Thyroid gland (tissue), 4 donors: ENCODE data around the gene ANKRD53. TPM values are rescaled to one million over a fixed set of nuclear protein-coding genes. Genes with fewer than 3 reads are reported as not detected.
A peak's percentile ranks its signal among the peaks of the same experiment; 100 is the strongest.
"Not testable (repeated sequence)": the region's sequence is repeated elsewhere in the genome, so short reads cannot be mapped to it uniquely, and the experiment has no call there.

Source experiments
- DNase-seq, 2 donors: peaks; one replicate each; pipeline ENCODE4 v3.0.0-alpha.2; 2019
- H3K27ac ChIP-seq, 3 donors: fragments of 200-600 bp; sonication (generic); 1 replicate in 2 of 3; 2 replicates in 1 of 3; pipeline ENCODE4 v1.5.1; 2016 to 2019; ENCODE audit warnings: mild to moderate bottlenecking in 1 of 3, moderate library complexity in 1 of 3
- H3K27me3 ChIP-seq: fragments of 200-600 bp; sonication (generic); one replicate; pipeline ENCODE4 v1.5.1; 2019
- H3K36me3 ChIP-seq, 2 donors: fragments of 200-600 bp; sonication (generic); one replicate each; pipeline ENCODE4 v1.5.1; 2016 to 2019
- H3K4me1 ChIP-seq, 2 donors: fragments of 200-600 bp; sonication (generic); one replicate each; pipeline ENCODE4 v1.5.1; 2017 to 2019
- H3K4me3 ChIP-seq, 3 donors: fragments of 200-600 bp; sonication (generic); replicated peaks in 1 of 3; 1 replicate in 2 of 3; 2 replicates in 1 of 3; pipeline ENCODE4 v1.5.1; 2016; ENCODE audit warnings: mild to moderate bottlenecking in 1 of 3
- H3K9me3 ChIP-seq: fragments of 200-600 bp; sonication (generic); one replicate; pipeline ENCODE4 v1.5.1; 2017
- POLR2A ChIP-seq, 2 donors: fragments of 450-650 bp; IDR thresholded peaks; one replicate each; pipeline ENCODE4 v1.6.1; 2017; ENCODE audit warnings: antibody characterized with exemption in 2 of 2, mild to moderate bottlenecking in 2 of 2, moderate library complexity in 1 of 2
- WGBS, 2 donors: methylation state at CpG; one replicate each; pipeline ENCODE4 v1.1.5; 2017; 5-methylcytosine and 5-hydroxymethylcytosine counted together
- intact Hi-C: fragments of 100-400 bp; cut with DNase I; formaldehyde crosslinking; loops from one replicate; pipeline ENCODE4 v1.15.1; 2023
- total RNA-seq, 4 donors: library from RNA; depleted of rRNA; stranded (reverse); fragments of >200 nt; gene quantifications; one replicate each; pipeline ENCODE4 v1.2.3, GENCODE V29; 2016
- TF ChIP-seq, protein P1 (sequence below), 6 experiments: fragments of 200-600 bp in 3 of 6; fragments of 450-650 bp in 3 of 6; sonication (generic) in 3 of 6; IDR thresholded peaks; one replicate each; pipeline ENCODE4 v1.5.1; 2016 to 2019; ENCODE audit warnings: antibody characterized with exemption in 6 of 6, mild to moderate bottlenecking in 2 of 6, inconsistent platforms in 1 of 6, moderate library complexity in 1 of 6

The ANKRD53 gene
- total RNA-seq, 4 donors from 2014 or later = 1.5 to 4.3 (median 2.7) TPM

- 4 to 5% methylated on average over 8 to 11 of the region's 11 CpGs for WGBS, 2 donors
Observed at GRCh38 chr2:70995426-70995729, 16.9 kb downstream of the ANKRD53 start.

DNA sequence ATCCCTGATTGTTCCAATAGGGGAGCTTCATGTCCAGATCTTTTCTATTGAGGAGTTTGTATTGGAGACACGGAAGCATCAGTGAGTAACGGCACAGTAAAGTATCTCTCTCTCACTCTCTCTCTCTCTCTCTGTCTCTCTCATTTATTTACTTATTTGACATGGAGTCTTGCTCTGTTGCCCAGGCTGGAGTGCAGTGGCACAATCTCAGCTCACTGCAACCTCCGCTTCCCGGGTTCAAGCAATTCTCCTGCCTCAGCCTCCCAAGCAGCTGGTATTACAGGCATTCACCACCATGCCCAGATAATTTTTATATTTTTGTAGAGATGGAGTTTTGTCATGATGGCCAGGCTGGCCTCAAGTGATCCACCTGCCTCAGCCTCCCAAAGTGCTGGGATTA is 20.5 kb downstream of the ANKRD53 start:
- intact Hi-C loops, DNase-seq, H3K9me3 ChIP-seq, H3K27ac ChIP-seq, H3K36me3 ChIP-seq, H3K4me3 ChIP-seq, H3K27me3 ChIP-seq: not testable (repeated sequence)
- H3K4me1 ChIP-seq = peaks cover 2 to 12% of the 10 kb centered on the region in 2 donors
- 85 to 87% methylated on average over 4 of the region's 4 CpGs for WGBS, 2 donors

More at GRCh38 chr2:70995426-70995729, 16.9 kb downstream of the ANKRD53 start:
- DNase-seq = peak; percentile 59 to 64
- Histone ChIP-seq H3K27ac (peak overlapping the region in 2 of 3 donors; percentile 20 to 71), H3K4me1 (peaks cover 13 to 18% of the 10 kb centered on the region in 2 donors), H3K4me3 (peak overlapping the region; percentile 14 to 99 (median 52)), H3K36me3 (peaks cover 8 to 10% of the 10 kb centered on the region in 2 donors), H3K27me3 (no peaks in the 10 kb centered on the region), H3K9me3 (no peaks in the 10 kb centered on the region)
- TF ChIP-seq POLR2A (IDR thresholded peaks at IDR 0.05) = no peak
- TF ChIP-seq, protein P1, sequence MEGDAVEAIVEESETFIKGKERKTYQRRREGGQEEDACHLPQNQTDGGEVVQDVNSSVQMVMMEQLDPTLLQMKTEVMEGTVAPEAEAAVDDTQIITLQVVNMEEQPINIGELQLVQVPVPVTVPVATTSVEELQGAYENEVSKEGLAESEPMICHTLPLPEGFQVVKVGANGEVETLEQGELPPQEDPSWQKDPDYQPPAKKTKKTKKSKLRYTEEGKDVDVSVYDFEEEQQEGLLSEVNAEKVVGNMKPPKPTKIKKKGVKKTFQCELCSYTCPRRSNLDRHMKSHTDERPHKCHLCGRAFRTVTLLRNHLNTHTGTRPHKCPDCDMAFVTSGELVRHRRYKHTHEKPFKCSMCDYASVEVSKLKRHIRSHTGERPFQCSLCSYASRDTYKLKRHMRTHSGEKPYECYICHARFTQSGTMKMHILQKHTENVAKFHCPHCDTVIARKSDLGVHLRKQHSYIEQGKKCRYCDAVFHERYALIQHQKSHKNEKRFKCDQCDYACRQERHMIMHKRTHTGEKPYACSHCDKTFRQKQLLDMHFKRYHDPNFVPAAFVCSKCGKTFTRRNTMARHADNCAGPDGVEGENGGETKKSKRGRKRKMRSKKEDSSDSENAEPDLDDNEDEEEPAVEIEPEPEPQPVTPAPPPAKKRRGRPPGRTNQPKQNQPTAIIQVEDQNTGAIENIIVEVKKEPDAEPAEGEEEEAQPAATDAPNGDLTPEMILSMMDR (IDR thresholded peaks at IDR 0.05) = peak in 4 of 6 experiments; percentile 26 to 44 (median 42)
- intact Hi-C loops = no loop called here

GRCh38 chr2:70999362-70999761 is 20.9 kb downstream of the ANKRD53 start:
- Histone ChIP-seq H3K4me3 (no peak overlapping the region), H3K9me3 (no peaks in the 10 kb centered on the region), H3K27ac (no peak overlapping the region), H3K27me3 (no peaks in the 10 kb centered on the region), H3K36me3 (no peaks in the 10 kb centered on the region), H3K4me1 (peaks cover 0 to 11% of the 10 kb centered on the region in 2 donors)
- WGBS, 2 donors = 17 to 57% methylated on average over 2 of the region's 2 CpGs
- DNase-seq = no peak
- intact Hi-C loops = no loop called here
- TF ChIP-seq, protein P1 (IDR thresholded peaks at IDR 0.05) = no peak
- no peak for TF ChIP-seq POLR2A (IDR thresholded peaks at IDR 0.05)

DNA sequence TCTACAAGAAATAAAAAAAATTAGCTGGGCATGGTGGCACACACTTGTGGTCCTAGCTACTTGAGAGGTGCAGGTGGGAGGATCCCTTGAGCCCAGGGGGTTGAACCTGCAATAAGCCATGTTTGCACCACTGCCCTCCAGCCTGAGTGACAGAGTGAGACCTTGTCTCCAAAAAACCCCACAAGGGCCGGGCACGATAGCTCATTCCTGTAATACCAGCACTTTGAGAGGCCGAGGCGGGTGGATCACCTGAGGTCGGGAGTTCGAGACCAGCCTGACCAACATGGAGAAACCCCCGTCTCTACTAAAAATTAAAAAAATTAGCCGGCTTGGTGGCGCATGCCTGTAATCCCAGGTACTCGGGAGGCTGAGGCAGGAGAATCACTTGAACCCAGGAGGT is 21.5 kb downstream of the ANKRD53 start:
- DNase-seq, H3K4me3 ChIP-seq, H3K27me3 ChIP-seq, H3K9me3 ChIP-seq, H3K27ac ChIP-seq, H3K36me3 ChIP-seq: not testable (repeated sequence)
- intact Hi-C loops = loop anchor here (5.0 kb wide), 1 partner anchor 38 kb away; no protein-coding TSS in a partner anchor
- WGBS, 2 donors = 93 to 96% methylated on average over 10 of the region's 10 CpGs
- peaks cover 0 to 11% of the 10 kb centered on the region in 2 donors for H3K4me1 ChIP-seq

- no peak overlapping the region for H3K4me3 ChIP-seq
Observed at GRCh38 chr2:71000780-71001591, 22.6 kb downstream of the ANKRD53 start.

GRCh38 chr2:71001592-71001927 is 23.1 kb downstream of the ANKRD53 start:
- TF ChIP-seq POLR2A (IDR thresholded peaks at IDR 0.05) = no peak
- TF ChIP-seq, protein P1 (IDR thresholded peaks at IDR 0.05) = no peak
- H3K9me3 ChIP-seq = no peaks in the 10 kb centered on the region
- 78 to 80% methylated on average over 5 of the region's 5 CpGs for WGBS, 2 donors
- H3K27ac ChIP-seq = no peak overlapping the region
- no peak overlapping the region for H3K4me3 ChIP-seq
- H3K4me1 ChIP-seq = peaks cover 0 to 7% of the 10 kb centered on the region in 2 donors
- no peak for DNase-seq
- no peaks in the 10 kb centered on the region for H3K27me3 ChIP-seq
- intact Hi-C loops = loop anchor here (5.0 kb wide), 1 partner anchor 39 kb away; no protein-coding TSS in a partner anchor
- no peaks in the 10 kb centered on the region for H3K36me3 ChIP-seq

More at GRCh38 chr2:71000780-71001591, 22.6 kb downstream of the ANKRD53 start:
- H3K4me1 ChIP-seq = peaks cover 0 to 7% of the 10 kb centered on the region in 2 donors
- no peaks in the 10 kb centered on the region for H3K27me3 ChIP-seq
- TF ChIP-seq, protein P1 (IDR thresholded peaks at IDR 0.05) = peak; percentile 71 to 96 (median 85)
- TF ChIP-seq POLR2A (IDR thresholded peaks at IDR 0.05) = no peak
- H3K27ac ChIP-seq = no peak overlapping the region
- H3K36me3 ChIP-seq = no peaks in the 10 kb centered on the region
- intact Hi-C loops = loop anchor here (5.0 kb wide), 1 partner anchor 39 kb away; no protein-coding TSS in a partner anchor
- DNase-seq = peak; percentile 63 to 74
- no peaks in the 10 kb centered on the region for H3K9me3 ChIP-seq
- WGBS, 2 donors = 24 to 31% methylated on average over 15 to 19 of the region's 21 CpGs
